Adrenal gland (tissue), 12 donors: ENCODE results near the gene PPP1R15A. TPM values are rescaled to one million over a fixed set of nuclear protein-coding genes. Genes with fewer than 3 reads are reported as not detected.
"Not testable (repeated sequence)": the region's sequence is repeated elsewhere in the genome, so short reads cannot be mapped to it uniquely, and the experiment has no call there.

Experiments used
- DNase-seq, 7 donors: peaks; one replicate each; pipeline ENCODE4 v3.0.0-alpha.2; 2019 to 2020
- H3K27ac ChIP-seq, 5 donors: fragments of 200-600 bp; sonication (generic) in 4 of 5; 1 replicate in 3 of 5; 2 replicates in 2 of 5; pipeline versions ENCODE4 v1.5.1 to v1.8.0; 2016 to 2020; ENCODE audit warnings: mild to moderate bottlenecking in 1 of 5
- H3K27me3 ChIP-seq: fragments of 200-600 bp; 2 replicates; pipeline ENCODE4 v1.8.0; 2021
- H3K36me3 ChIP-seq, 2 donors: fragments of 200-600 bp; replicated peaks in 1 of 2; 1 replicate in 1 of 2; 2 replicates in 1 of 2; pipeline versions ENCODE4 v1.5.1 to v1.8.0; 2018 to 2022
- H3K4me1 ChIP-seq, 2 donors: fragments of 200-600 bp; replicated peaks in 1 of 2; 1 replicate in 1 of 2; 2 replicates in 1 of 2; pipeline versions ENCODE4 v1.5.1 to v1.8.0; 2018 to 2021
- H3K4me3 ChIP-seq, 4 donors: fragments of 200-600 bp; sonication (generic) in 3 of 4; one replicate each; pipeline ENCODE4 v1.5.1; 2016 to 2018
- H3K9me3 ChIP-seq, 3 donors: fragments of 200-600 bp; sonication (generic) in 1 of 3; replicated peaks in 1 of 3; 1 replicate in 2 of 3; 2 replicates in 1 of 3; pipeline versions ENCODE4 v1.5.1 to v1.8.0; 2016 to 2021
- POLR2A ChIP-seq, 2 donors: fragments of 450-650 bp; IDR thresholded peaks; one replicate each; pipeline ENCODE4 v1.6.1; 2017; ENCODE audit warnings: antibody characterized with exemption in 2 of 2, mild to moderate bottlenecking in 2 of 2, moderate library complexity in 1 of 2
- WGBS, 4 donors: extraction: QIAGEN DNeasy Blood & Tissue Kit in 2 of 4; methylation state at CpG; one replicate each; pipeline versions ENCODE4 v1.1.5 to v1.1.7; 2013 to 2017; 5-methylcytosine and 5-hydroxymethylcytosine counted together
- intact Hi-C, 2 donors: fragments of 100-400 bp; cut with DNase I; formaldehyde crosslinking; loops; one replicate each; pipeline versions ENCODE4 v1.14.1 to v1.15.0; 2022 to 2023
- polyA plus RNA-seq, 3 donors: library from polyadenylated mRNA; stranded (reverse); fragments of 200-250 nt in 2 of 3; fragments of 350-450 nt in 1 of 3; fragmentation: Illumina TruSeq in 1 of 3; extraction: RNeasy Lipid Tissue Mini Kit (QIAGEN cat#74804) in 1 of 3; gene quantifications; one replicate each; pipeline ENCODE4 v1.2.3, GENCODE V29; 2013 to 2014
- total RNA-seq, 9 donors: library from RNA; depleted of rRNA in 4 of 9; stranded (reverse); fragments of >200 nt in 4 of 9; fragments of 120-200 nt in 1 of 9; fragmentation: NEBNext Ultra II Directional in 1 of 9; extraction: Animal tissue kit (Norgen Biotek cat#: 25700) in 1 of 9; gene quantifications; one replicate each; pipeline versions ENCODE4 v1.1.0 to v1.2.4, GENCODE V29; 2013 to 2023
- TF ChIP-seq, protein P1 (sequence below), 6 experiments: fragments of 450-650 bp in 4 of 6; fragments of 200-600 bp in 2 of 6; sonication (generic) in 1 of 6; IDR thresholded peaks; 1 replicate in 5 of 6; 2 replicates in 1 of 6; pipeline versions ENCODE4 v1.5.1 to v1.8.0; 2016 to 2021; ENCODE audit warnings: antibody characterized with exemption in 6 of 6, mild to moderate bottlenecking in 2 of 6, moderate library complexity in 1 of 6
- donor health status: healthy with polysubstance abuse.
- donor health status: Bipolar disorder and iron deficiency.
- donor health status: DM: yes; HTN: yes; CAD: no.
- donor health status: DM: no; HTN: no; CAD: no.
- donor health status: DM: no; HTN: no; CAD: no.
- donor health status: DM: yes; HTN: yes; CAD: no.

PPP1R15A gene
- total and polyA plus RNA-seq, 12 donors: 18.2 to 174 (median 43.7) TPM

DNA sequence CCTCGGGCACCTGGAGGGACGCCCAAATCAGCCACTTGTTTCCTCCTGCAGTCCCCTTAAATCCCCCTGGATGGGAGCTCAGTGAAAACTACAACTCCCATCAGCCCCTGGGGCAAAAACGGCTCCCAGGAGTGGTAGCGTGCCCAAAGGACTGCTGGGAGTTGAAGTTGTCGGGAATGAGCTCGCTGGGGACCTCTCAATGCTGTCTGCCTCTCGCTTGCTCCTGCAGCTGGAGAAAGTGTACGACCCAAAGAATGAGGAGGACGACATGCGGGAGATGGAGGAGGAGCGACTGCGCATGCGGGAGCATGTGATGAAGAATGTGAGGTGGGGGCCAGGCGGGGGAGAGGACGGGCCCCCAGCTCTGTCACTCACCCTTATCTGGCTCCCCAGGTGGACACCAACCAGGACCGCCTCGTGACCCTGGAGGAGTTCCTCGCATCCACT, 46.6 kb downstream of the PPP1R15A start:
- peaks cover 0 to 73% of the 10 kb centered on the region in 2 donors for H3K36me3 ChIP-seq
- DNase-seq: no peak
- no peak overlapping the region for H3K27ac ChIP-seq

DNA sequence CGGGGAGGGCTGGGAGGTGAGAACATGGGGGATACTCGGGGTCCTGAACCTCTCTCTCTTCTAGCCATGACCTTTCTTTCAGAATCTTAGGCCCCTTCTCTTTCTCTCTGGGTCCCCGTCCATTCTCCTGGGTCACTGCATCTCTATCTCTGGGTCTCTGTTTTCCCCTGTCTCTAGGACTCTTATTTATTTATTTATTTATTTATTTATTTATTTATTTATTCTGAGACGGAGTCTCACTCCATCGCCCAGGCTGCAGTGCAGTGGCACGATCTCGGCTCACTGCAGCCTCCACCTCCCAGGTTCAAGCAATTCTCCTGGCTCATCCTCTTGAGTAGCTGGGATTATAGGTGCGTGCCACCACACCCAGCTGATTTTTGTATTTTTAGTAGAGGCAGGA, 47.0 kb downstream of the PPP1R15A start:
- H3K27me3 ChIP-seq, DNase-seq, H3K9me3 ChIP-seq, H3K4me3 ChIP-seq, H3K27ac ChIP-seq, H3K4me1 ChIP-seq, intact Hi-C loops: not testable (repeated sequence)
- 93 to 97% (median 94%) methylated on average over 8 of the region's 8 CpGs for WGBS, 4 donors
- peaks cover 0 to 68% of the 10 kb centered on the region in 2 donors for H3K36me3 ChIP-seq

More for the DNA sequence above, 46.6 kb downstream of the PPP1R15A start:
- WGBS, 4 donors: 87 to 95% (median 89%) methylated on average over 16 to 18 of the region's 18 CpGs
- Histone ChIP-seq H3K27me3 (no peaks in the 10 kb centered on the region), H3K4me3 (no peak overlapping the region), H3K9me3 (no peaks in the 10 kb centered on the region), H3K4me1 (no peaks in the 10 kb centered on the region)
- intact Hi-C loops: no loop called here
- TF ChIP-seq POLR2A (IDR thresholded peaks at IDR 0.05): no peak
- TF ChIP-seq, protein P1, sequence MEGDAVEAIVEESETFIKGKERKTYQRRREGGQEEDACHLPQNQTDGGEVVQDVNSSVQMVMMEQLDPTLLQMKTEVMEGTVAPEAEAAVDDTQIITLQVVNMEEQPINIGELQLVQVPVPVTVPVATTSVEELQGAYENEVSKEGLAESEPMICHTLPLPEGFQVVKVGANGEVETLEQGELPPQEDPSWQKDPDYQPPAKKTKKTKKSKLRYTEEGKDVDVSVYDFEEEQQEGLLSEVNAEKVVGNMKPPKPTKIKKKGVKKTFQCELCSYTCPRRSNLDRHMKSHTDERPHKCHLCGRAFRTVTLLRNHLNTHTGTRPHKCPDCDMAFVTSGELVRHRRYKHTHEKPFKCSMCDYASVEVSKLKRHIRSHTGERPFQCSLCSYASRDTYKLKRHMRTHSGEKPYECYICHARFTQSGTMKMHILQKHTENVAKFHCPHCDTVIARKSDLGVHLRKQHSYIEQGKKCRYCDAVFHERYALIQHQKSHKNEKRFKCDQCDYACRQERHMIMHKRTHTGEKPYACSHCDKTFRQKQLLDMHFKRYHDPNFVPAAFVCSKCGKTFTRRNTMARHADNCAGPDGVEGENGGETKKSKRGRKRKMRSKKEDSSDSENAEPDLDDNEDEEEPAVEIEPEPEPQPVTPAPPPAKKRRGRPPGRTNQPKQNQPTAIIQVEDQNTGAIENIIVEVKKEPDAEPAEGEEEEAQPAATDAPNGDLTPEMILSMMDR (IDR thresholded peaks at IDR 0.05): no peak

DNA sequence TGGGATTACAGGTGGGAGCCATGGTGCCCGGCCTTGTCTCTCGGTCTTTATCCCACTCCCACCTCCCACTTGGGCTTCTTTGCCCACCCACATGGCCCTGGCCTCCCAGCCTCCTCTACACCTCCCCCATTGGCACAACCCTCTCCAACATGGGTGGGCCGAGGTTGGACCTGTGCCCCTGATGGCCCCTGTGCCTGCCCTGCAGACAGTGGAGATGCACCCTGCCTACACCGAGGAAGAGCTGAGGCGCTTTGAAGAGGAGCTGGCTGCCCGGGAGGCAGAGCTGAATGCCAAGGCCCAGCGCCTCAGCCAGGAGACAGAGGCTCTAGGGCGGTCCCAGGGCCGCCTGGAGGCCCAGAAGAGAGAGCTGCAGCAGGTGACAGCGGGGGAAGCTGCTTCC, 48.7 kb downstream of the PPP1R15A start:
- no peaks in the 10 kb centered on the region for H3K9me3 ChIP-seq
- TF ChIP-seq POLR2A (IDR thresholded peaks at IDR 0.05): no peak
- TF ChIP-seq, protein P1 (IDR thresholded peaks at IDR 0.05): no peak
- H3K27me3 ChIP-seq: no peaks in the 10 kb centered on the region
- DNase-seq: no peak
- no peaks in the 10 kb centered on the region for H3K4me1 ChIP-seq
- no peak overlapping the region for H3K4me3 ChIP-seq
- H3K27ac ChIP-seq: no peak overlapping the region
- H3K36me3 ChIP-seq: peaks cover 0 to 53% of the 10 kb centered on the region in 2 donors
- intact Hi-C loops: no loop called here
- 60 to 86% (median 75%) methylated on average over 6 to 10 of the region's 10 CpGs for WGBS, 4 donors

DNA sequence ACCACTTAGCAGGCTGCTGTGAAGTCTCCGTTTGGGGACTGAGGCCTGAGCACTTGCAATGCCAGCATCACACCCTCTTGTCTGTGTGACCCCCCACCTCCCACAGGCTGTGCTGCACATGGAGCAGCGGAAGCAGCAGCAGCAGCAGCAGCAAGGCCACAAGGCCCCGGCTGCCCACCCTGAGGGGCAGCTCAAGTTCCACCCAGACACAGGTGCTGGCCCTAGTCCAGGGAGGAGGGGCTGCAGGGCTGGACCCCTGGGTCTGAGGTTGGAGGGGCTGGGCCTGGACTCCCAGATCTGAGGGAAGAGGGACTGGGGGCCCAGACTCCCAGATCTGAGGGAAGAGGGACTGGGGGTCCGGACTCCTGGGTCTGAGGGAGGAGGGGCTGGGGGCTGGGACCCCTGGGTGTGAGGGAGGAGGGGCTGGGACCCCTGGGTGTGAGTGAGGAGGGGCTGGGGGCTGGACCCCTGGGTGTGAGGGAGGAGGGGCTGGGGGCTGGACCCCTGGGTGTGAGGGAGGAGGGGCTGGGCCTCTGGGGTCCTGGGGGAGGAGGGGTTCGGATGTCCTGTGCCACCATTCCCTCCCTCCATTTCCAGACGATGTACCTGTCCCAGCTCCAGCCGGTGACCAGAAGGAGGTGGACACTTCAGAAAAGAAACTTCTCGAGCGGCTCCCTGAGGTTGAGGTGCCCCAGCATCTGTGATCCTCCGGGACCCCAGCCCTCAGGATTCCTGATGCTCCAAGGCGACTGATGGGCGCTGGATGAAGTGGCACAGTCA, 49.7 kb downstream of the PPP1R15A start:
- Histone ChIP-seq H3K27me3 (no peaks in the 10 kb centered on the region), H3K9me3 (no peaks in the 10 kb centered on the region), H3K36me3 (peaks cover 0 to 43% of the 10 kb centered on the region in 2 donors), H3K4me3 (no peak overlapping the region), H3K27ac (no peak overlapping the region), H3K4me1 (no peaks in the 10 kb centered on the region)
- 92 to 99% (median 96%) methylated on average over 6 to 12 of the region's 12 CpGs for whole genome bisulfite sequencing, 4 donors
- TF ChIP-seq, protein P1 (IDR thresholded peaks at IDR 0.05): no peak
- TF ChIP-seq POLR2A (IDR thresholded peaks at IDR 0.05): no peak
- no peak for DNase-seq
- intact Hi-C loops: no loop called here
